GM19395 (cell line): ENCODE results near the gene PCNX4.
A peak's percentile ranks its signal among the peaks of the same experiment; 100 is the strongest.

Experiments used
- ATAC-seq: cut with Tn5 transposase; IDR thresholded peaks from one replicate; pipeline ENCODE4 v1.9.1; 2021; ENCODE audit warnings: mild to moderate bottlenecking, moderate library complexity; ENCODE audit not compliant: unreplicated experiment

PCNX4 gene

GRCh38 chr14:60170948-60171347 is 79.2 kb downstream of the PCNX4 start:
- ATAC-seq, result no peak

- no peak for ATAC-seq
Observed at GRCh38 chr14:60171690-60172089, 80.0 kb downstream of the PCNX4 start.

GRCh38 chr14:60174352-60175254 is 82.9 kb downstream of the PCNX4 start:
- ATAC-seq, result no peak

- no peak for ATAC-seq
Observed at GRCh38 chr14:60175255-60175902, 83.7 kb downstream of the PCNX4 start.

- ATAC-seq, result no peak
Observed at GRCh38 chr14:60178164-60178563, 86.4 kb downstream of the PCNX4 start.

- no peak for ATAC-seq
Observed at GRCh38 chr14:60178820-60179219, 87.1 kb downstream of the PCNX4 start.

- no peak for ATAC-seq
Observed at GRCh38 chr14:60179431-60179869, 87.7 kb downstream of the PCNX4 start.

- ATAC-seq, result peak; percentile 27
Observed at GRCh38 chr14:60183138-60183537, 91.4 kb downstream of the PCNX4 start.

GRCh38 chr14:60183741-60184140 is 92.0 kb downstream of the PCNX4 start:
- peak; percentile 50 for ATAC-seq

GRCh38 chr14:60184146-60184904 is 92.6 kb downstream of the PCNX4 start:
- peak; percentile 59 for ATAC-seq

GRCh38 chr14:60184905-60185555 is 93.3 kb downstream of the PCNX4 start:
- ATAC-seq, result no peak

GRCh38 chr14:60188115-60188514 is 96.4 kb downstream of the PCNX4 start:
- ATAC-seq, result no peak

- ATAC-seq, result no peak
Observed at GRCh38 chr14:60188696-60189095, 97.0 kb downstream of the PCNX4 start.

- ATAC-seq, result peak; percentile 65
Observed at GRCh38 chr14:60189923-60190840, 98.5 kb downstream of the PCNX4 start.

- peak; percentile 78 for ATAC-seq
Observed at GRCh38 chr14:60195179-60195810, 103.6 kb downstream of the PCNX4 start.

- ATAC-seq, result no peak
Observed at GRCh38 chr14:60196291-60196690, 104.6 kb downstream of the PCNX4 start.

GRCh38 chr14:60197629-60198303 is 106.0 kb downstream of the PCNX4 start:
- ATAC-seq, result no peak

- ATAC-seq, result no peak
Observed at GRCh38 chr14:60199321-60199720, 107.6 kb downstream of the PCNX4 start.
